ENCODE data around the gene CCL3. TPM values are rescaled to one million over a fixed set of nuclear protein-coding genes. Genes with fewer than 3 reads are reported as not detected.

Gene CCL3
- total and polyA plus RNA-seq, 2 donors (not counting 3 experiments of a cell fraction or from before 2014, with no cell fraction given), result not detected

- Histone ChIP-seq H3K9ac (replicated peaks; ENCODE audit: extremely low read depth, insufficient read depth, low read length) (no peak overlapping the region), H3K4me2 (ENCODE audit: insufficient read depth, low read length) (no peak overlapping the region), H4K20me1 (replicated peaks; ENCODE audit: control insufficient read depth, extremely low read depth, insufficient read depth, low read length) (no peaks in the 10 kb centered on the region), H3K27ac (ENCODE audit: insufficient read depth, low read depth, low read length) (no peak overlapping the region), H2AFZ (ENCODE audit: low read depth, low read length) (no peak overlapping the region), H3K4me3 (replicated peaks in 1 of 3; ENCODE audit: insufficient read depth in 1 of 3, low read depth in 1 of 3, low read length in 3 of 3) (no peak overlapping the region), H3K4me1 (ENCODE audit: control insufficient read depth, extremely low read depth, insufficient read depth, low read length) (no peaks in the 10 kb centered on the region), H3K79me2 (ENCODE audit: control insufficient read depth, insufficient read depth, low read length) (no peaks in the 10 kb centered on the region), H3K36me3 (ENCODE audit: control insufficient read depth in 2 of 2, extremely low read depth in 1 of 2, insufficient read depth in 2 of 2, low read length in 2 of 2) (no peaks in the 10 kb centered on the region), H3K9me3 (replicated peaks; ENCODE audit: control insufficient read depth, insufficient read depth, low read length) (no peaks in the 10 kb centered on the region), H3K9me1 (replicated peaks; ENCODE audit: control insufficient read depth, extremely low read depth, insufficient read depth, low read length) (no peaks in the 10 kb centered on the region), H3K27me3 (ENCODE audit: control insufficient read depth in 2 of 2, insufficient read depth in 2 of 2, low read length in 2 of 2) (peaks cover 0 to 5% of the 10 kb centered on the region in 2 experiments)
- ChIA-PET CTCF (interaction anchor here (1.2 kb wide), 1 partner anchor 162 kb away, joined by 3 read pairs; no protein-coding TSS in a partner anchor), POLR2A (no interaction called here)
- TF ChIP-seq POLR2AphosphoS5 (IDR thresholded peaks at IDR 0.05; ENCODE audit: insufficient read depth, low read depth, low read length) (no peak), JUN (IDR thresholded peaks at IDR 0.05; ENCODE audit: borderline replicate concordance, insufficient read depth, insufficient read length, low read depth) (no peak), MAX (IDR thresholded peaks at IDR 0.05; ENCODE audit: insufficient read depth, insufficient read length) (no peak), FOS (IDR thresholded peaks at IDR 0.05; ENCODE audit: borderline replicate concordance, insufficient read depth, low read length) (no peak), POLR2A (IDR thresholded peaks at IDR 0.05; ENCODE audit: low read depth, low read length) (no peak), GATA2 (IDR thresholded peaks at IDR 0.05; ENCODE audit: insufficient read depth, insufficient read length, low read depth, low read length) (no peak), CTCF (IDR thresholded peaks at IDR 0.05; ENCODE audit: extremely low read depth in 1 of 2, insufficient read depth in 1 of 2, low read depth in 1 of 2, low read length in 2 of 2) (no peak), MYC (IDR thresholded peaks at IDR 0.05; ENCODE audit: low read depth, low read length) (no peak), EZH2 (IDR thresholded peaks at IDR 0.05; ENCODE audit: borderline replicate concordance, low read depth, low read length, severe bottlenecking) (no peak)
- no TSS peak for BruUV-seq (replicated peaks)
- no peak for FAIRE-seq
- DNase-seq (ENCODE audit: low read depth, low spot score), result no peak
- intact Hi-C loops (cut with micrococcal nuclease) (no loop called here), dilution Hi-C loops (cut with MboI; ENCODE audit: extremely low pct_ligation_motif_present, low sequenced_read_pairs) (no loop called here)
Observed at GRCh38 chr17:36131421-36131820, 41.5 kb upstream of the CCL3 start.
